ENCODE measurements around the gene CLDN19.

The CLDN19 gene, protein sequence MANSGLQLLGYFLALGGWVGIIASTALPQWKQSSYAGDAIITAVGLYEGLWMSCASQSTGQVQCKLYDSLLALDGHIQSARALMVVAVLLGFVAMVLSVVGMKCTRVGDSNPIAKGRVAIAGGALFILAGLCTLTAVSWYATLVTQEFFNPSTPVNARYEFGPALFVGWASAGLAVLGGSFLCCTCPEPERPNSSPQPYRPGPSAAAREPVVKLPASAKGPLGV

GRCh38 chr1:42739753-42740700 lies at the start of gene CLDN19:
TSS of gene CLDN19 (minus strand) at chr1:42740236. CDS start at chr1:42740063, 173 bp downstream.
- in situ Hi-C loops (cut with HindIII; ENCODE audit: low pct_ligation_motif_present, low pct_unique_long_range_greater_than_20kb, low sequenced_read_pairs), result no loop called here
- no peak for DNase-seq

DNA sequence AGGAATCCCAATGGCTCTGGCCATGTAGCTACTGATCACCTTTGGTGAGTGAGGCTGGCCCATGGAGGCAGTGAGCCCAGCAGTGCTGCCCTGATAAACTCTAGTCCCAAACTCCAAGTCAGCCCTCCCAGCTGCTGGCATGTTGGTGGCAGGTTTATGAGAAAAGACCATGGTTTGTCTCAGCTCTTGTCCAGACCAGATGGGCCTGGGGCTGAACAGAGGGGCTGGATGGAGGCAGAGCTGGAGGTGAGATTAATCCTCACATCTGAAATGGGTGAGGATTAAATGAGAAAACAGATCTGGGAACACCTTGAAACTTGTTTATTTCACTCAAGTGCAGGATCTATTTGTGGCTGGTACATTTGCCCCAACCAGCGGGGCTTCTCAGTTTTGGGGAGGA lies 48.0 kb upstream of the CLDN19 start:
- DNase-seq, result no peak
- in situ Hi-C loops (cut with HindIII; ENCODE audit: low pct_ligation_motif_present, low pct_unique_long_range_greater_than_20kb, low sequenced_read_pairs), result no loop called here

GRCh38 chr1:42786097-42786496 lies 46.1 kb upstream of the CLDN19 start:
- no peak for DNase-seq
- in situ Hi-C loops (cut with HindIII; ENCODE audit: low pct_ligation_motif_present, low pct_unique_long_range_greater_than_20kb, low sequenced_read_pairs), result no loop called here

DNA sequence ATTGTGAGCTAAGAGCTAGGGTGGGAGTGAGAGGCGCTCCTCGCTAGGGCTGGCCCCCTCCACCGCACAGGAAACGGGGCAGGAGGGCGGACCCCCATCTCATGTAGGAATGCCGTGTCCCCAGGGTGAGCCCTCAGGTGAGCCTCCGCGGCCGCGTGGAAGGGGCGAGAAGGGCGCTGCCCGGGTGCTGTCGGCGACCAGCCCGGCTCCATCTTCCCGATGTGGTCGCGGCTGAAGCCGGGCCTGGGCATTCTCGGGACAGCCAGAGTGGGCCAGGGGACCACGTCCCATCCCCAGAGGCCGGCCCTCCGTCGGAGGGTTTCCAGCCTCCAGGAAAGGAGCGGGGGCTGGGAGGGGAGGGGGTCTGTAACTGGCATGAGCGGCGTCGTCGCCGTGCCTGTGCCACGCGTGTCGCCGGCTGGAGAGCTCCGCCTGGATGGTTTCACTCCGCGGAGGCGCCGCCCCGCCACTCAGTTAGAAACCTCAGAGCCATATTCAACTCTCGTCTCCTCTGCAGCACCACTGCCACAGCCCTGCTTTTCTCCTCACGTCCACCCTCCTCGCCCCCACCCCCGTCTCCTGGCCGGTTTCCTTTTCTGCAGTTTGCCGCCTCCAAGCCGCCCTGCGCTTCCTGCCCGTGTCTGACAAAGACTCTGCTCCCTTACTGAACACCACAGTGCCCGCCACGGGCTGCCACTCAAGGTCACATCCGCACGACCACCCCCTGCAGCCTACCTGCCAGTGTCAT lies 45.1 kb upstream of the CLDN19 start, which contains the start of gene TMEM269:
TMEM269 (plus strand) TSS at position 46 of the 748 bp plus-strand sequence. CDS start 4,903 bp downstream, outside the sequence.
- in situ Hi-C loops (cut with HindIII; ENCODE audit: low pct_ligation_motif_present, low pct_unique_long_range_greater_than_20kb, low sequenced_read_pairs), result no loop called here
- no peak for DNase-seq

DNA sequence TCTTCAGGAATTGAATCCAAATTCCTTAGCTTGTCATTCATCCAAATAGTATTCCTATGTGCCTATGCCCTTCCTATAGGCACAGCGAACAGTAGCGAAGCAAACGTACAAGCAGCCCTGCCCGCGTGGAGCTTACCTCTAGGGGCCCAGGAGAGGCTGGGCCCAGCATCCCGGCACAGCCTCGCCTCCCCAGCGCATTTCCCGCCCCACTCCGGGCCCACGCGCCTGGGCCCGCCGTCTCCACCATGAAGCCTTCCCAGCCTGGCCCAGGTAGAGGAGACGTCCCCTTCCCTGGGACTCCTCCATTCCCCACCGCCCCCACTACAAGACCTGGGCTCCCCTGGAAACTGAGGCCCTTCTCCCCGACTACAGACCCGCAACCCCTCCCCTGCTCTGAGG lies 44.5 kb upstream of the CLDN19 start:
- in situ Hi-C loops (cut with HindIII; ENCODE audit: low pct_ligation_motif_present, low pct_unique_long_range_greater_than_20kb, low sequenced_read_pairs), result no loop called here
- DNase-seq, result no peak

GRCh38 chr1:42783092-42783491 lies 43.1 kb upstream of the CLDN19 start:
- DNase-seq, result no peak
- in situ Hi-C loops (cut with HindIII; ENCODE audit: low pct_ligation_motif_present, low pct_unique_long_range_greater_than_20kb, low sequenced_read_pairs), result no loop called here

DNA sequence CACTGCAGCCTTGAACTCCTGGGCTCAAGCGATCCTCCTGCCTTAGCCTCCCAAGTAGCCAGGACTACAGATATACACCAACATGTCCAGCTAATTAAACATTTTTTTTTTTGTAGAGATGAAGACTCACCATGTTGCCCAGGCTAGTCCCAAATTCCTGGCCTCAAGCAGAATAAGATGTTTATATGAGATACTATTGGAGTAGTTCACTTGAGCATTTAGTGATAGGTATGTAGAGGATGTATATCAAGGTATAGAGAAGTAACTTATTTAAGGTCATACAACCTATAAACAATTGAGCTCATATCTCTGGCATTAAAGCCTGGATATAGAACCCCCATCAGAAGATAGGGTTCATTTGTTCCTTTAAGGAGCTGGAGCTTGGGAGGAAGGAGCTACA lies 40.1 kb upstream of the CLDN19 start:
- DNase-seq, result no peak
- in situ Hi-C loops (cut with HindIII; ENCODE audit: low pct_ligation_motif_present, low pct_unique_long_range_greater_than_20kb, low sequenced_read_pairs), result no loop called here

GRCh38 chr1:42779725-42780124 lies 39.7 kb upstream of the CLDN19 start:
- DNase-seq, result no peak
- in situ Hi-C loops (cut with HindIII; ENCODE audit: low pct_ligation_motif_present, low pct_unique_long_range_greater_than_20kb, low sequenced_read_pairs), result no loop called here

DNA sequence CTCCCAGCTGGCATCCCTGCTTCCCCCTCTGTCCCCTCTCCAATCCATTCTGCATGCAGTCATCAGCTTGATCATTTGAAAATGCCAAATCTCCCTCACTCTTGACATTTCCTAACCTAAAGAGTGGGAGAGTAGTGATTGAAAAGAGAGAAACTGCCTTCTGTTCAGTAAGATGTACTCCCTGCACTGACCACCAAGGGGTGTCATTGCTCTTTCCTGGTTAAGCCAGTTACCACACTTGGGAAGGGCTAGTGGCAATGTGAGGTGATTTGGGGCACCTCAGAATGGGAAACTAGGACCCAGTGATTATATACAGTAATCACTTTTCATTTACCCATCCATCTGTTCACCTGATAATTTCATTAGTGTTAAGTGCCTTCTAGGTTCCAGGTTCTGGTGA lies 37.8 kb upstream of the CLDN19 start:
- in situ Hi-C loops (cut with HindIII; ENCODE audit: low pct_ligation_motif_present, low pct_unique_long_range_greater_than_20kb, low sequenced_read_pairs), result no loop called here
- peak; percentile 44 for DNase-seq

DNA sequence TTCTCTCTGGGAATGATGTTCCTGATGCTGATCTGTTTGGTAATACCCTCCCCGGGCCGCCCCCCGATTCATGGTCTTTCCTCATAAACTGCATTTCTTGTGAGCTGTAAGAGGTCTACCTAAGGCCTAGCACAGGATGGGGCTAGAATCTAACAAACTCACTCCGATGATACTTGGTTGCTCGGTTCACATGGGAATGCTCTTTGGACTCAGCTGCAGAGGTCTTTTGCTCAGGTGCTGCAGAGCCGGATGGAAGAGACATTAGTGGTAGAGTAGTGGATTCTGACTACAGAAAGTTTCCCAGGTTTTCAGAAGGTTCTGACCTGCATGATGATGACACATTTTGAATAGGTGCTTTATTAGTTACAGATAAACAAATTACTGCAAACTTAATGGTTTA lies 36.5 kb upstream of the CLDN19 start:
- in situ Hi-C loops (cut with HindIII; ENCODE audit: low pct_ligation_motif_present, low pct_unique_long_range_greater_than_20kb, low sequenced_read_pairs), result no loop called here

GRCh38 chr1:42774928-42775526 lies 35.0 kb upstream of the CLDN19 start:
- in situ Hi-C loops (cut with HindIII; ENCODE audit: low pct_ligation_motif_present, low pct_unique_long_range_greater_than_20kb, low sequenced_read_pairs), result no loop called here
- DNase-seq, result no peak

More for the DNA sequence above, 36.5 kb upstream of the CLDN19 start:
- DNase-seq, result no peak

DNA sequence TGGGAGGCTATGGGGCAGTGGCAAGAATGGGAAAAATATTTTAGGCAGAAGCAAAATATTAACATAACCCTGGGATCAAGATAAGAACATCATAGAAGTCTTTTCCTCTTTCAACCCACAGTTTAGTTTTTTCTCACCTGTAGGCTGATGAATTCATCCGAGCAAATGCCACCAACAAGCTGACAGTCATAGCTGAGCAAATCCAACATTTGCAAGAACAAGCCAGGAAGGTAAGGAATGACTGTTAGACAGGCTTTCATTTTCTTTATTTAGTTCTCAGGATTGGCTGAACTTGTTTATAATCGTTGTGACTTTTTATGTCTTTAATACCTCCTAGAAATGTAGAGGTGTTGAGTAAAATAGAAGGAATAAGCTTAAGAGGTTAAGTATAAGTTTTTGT lies 33.4 kb upstream of the CLDN19 start:
- in situ Hi-C loops (cut with HindIII; ENCODE audit: low pct_ligation_motif_present, low pct_unique_long_range_greater_than_20kb, low sequenced_read_pairs), result no loop called here
- DNase-seq, result no peak

GRCh38 chr1:42769811-42770210 lies 29.8 kb upstream of the CLDN19 start:
- DNase-seq, result no peak
- in situ Hi-C loops (cut with HindIII; ENCODE audit: low pct_ligation_motif_present, low pct_unique_long_range_greater_than_20kb, low sequenced_read_pairs), result no loop called here

DNA sequence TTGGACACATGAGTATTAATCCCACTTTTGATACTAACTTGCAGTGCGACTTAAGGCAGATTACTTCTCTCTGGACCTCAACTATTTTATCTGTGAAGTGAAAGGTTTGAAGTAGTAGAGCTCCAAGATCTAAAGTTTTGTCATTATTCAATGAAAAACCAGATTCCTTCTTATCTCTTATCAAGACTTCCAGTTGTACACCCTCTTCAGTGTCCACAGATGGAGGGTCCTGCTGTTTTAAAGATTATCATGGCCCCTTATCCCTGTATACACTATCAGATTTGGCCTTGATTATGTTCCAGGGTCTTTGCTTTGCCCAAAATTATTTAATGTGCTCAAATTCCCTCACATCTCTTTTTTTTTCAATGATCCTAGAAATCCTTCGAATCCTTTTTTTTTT lies 28.1 kb upstream of the CLDN19 start:
- DNase-seq, result no peak
- in situ Hi-C loops (cut with HindIII; ENCODE audit: low pct_ligation_motif_present, low pct_unique_long_range_greater_than_20kb, low sequenced_read_pairs), result no loop called here

GRCh38 chr1:42767510-42768000 lies 27.5 kb upstream of the CLDN19 start:
- DNase-seq, result peak; percentile 5
- in situ Hi-C loops (cut with HindIII; ENCODE audit: low pct_ligation_motif_present, low pct_unique_long_range_greater_than_20kb, low sequenced_read_pairs), result no loop called here

DNA sequence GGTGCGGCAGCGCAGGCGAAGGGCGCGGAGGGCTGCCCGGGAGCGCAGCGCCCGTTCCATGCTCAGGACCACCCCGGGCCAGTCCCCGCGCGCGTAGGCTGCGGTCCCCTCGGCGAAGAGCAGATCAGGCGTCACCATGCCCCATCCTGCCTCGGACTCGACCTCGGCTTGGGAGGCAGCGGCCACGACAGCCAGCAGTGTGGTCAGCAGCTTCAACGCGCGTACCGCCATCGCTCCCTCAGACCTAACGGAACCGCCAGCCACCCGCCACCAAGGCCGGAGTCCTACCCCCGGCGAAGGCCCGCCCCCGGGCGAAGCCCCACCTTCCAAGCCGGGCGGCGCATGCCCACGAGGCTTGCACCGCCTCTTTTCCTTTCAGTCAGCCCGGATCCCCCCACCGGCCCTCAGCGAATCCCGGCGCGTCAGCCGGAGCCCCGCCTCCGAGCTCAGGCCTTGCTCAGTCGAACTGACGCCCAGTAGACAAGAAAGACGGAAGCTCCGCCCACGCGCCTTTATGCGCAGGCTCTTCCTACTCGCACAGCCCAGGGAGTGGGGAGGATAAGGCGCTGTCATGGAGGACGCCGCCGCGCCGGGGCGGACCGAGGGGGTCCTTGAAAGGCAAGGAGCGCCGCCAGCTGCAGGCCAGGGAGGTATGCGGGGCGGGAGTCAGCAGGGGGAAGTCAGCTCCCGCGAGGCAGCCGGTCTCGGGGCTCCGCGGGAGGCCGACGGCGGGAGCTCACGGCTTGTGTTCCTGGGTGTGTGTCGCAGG lies 26.9 kb upstream of the CLDN19 start, which contains the start of the genes C1orf50 and P3H1:
C1orf50 (plus strand) TSS at position 509 of the 769 bp plus-strand sequence; CDS start at position 572, 63 bp downstream.
P3H1 (minus strand) TSS at position 288 of the 769 bp plus-strand sequence; CDS start at position 231, 57 bp downstream.
- in situ Hi-C loops (cut with HindIII; ENCODE audit: low pct_ligation_motif_present, low pct_unique_long_range_greater_than_20kb, low sequenced_read_pairs), result no loop called here
- DNase-seq, result peak; percentile 97

- DNase-seq, result peak; percentile 78
- in situ Hi-C loops (cut with HindIII; ENCODE audit: low pct_ligation_motif_present, low pct_unique_long_range_greater_than_20kb, low sequenced_read_pairs), result no loop called here
These were observed 26.1 kb upstream of the CLDN19 start for GRCh38 chr1:42765832-42766740.
